Adipocyte (in vitro differentiated cells): ENCODE results near the gene STK32C.
"Not testable (repeated sequence)": the region's sequence is repeated elsewhere in the genome, so short reads cannot be mapped to it uniquely, and the experiment has no call there.

ENCODE experiments used
- DNase-seq: peaks from one replicate; pipeline ENCODE4 v3.0.0-alpha.2; 2015; ENCODE audit warnings: low read depth
- H3K27me3 ChIP-seq: replicated peaks from 2 replicates; pipeline ENCODE4 v1.7.0; 2013; ENCODE audit warnings: mild to moderate bottlenecking, low read length, moderate library complexity; ENCODE audit not compliant: control insufficient read depth, insufficient read depth
- H3K36me3 ChIP-seq: 2 replicates; pipeline ENCODE4 v1.7.0; 2013; ENCODE audit warnings: low read length, mild to moderate bottlenecking, moderate library complexity; ENCODE audit not compliant: control insufficient read depth, insufficient read depth, severe bottlenecking
- H3K4me1 ChIP-seq: 2 replicates; pipeline ENCODE4 v1.7.0; 2013; ENCODE audit warnings: mild to moderate bottlenecking, low read length, moderate library complexity; ENCODE audit not compliant: control insufficient read depth, insufficient read depth
- H3K4me3 ChIP-seq: 2 replicates; pipeline ENCODE4 v1.7.0; 2013; ENCODE audit warnings: mild to moderate bottlenecking, low read length, moderate library complexity
- H3K9ac ChIP-seq: 2 replicates; pipeline ENCODE4 v1.7.0; 2013; ENCODE audit warnings: mild to moderate bottlenecking, low read length, moderate library complexity
- H3K9me3 ChIP-seq: 2 replicates; pipeline ENCODE4 v1.7.0; 2013; ENCODE audit warnings: mild to moderate bottlenecking, low read length, moderate library complexity; ENCODE audit not compliant: control insufficient read depth

The STK32C gene

GRCh38 chr10:132328106-132328505 lies 20.4 kb upstream of the STK32C start:
- H3K36me3 ChIP-seq = peaks cover 3% of the 10 kb centered on the region
- peak overlapping the region; percentile 91 for H3K4me3 ChIP-seq

GRCh38 chr10:132326925-132327324 lies 19.2 kb upstream of the STK32C start:
- no peak for DNase-seq
- no peak overlapping the region for H3K4me3 ChIP-seq

More at GRCh38 chr10:132328106-132328505, 20.4 kb upstream of the STK32C start:
- peaks cover 70% of the 10 kb centered on the region for H3K4me1 ChIP-seq
- H3K9me3 ChIP-seq = no peaks in the 10 kb centered on the region
- no peaks in the 10 kb centered on the region for H3K27me3 ChIP-seq
- DNase-seq = no peak
- H3K9ac ChIP-seq = peak overlapping the region; percentile 93

GRCh38 chr10:132326344-132326889 lies 18.7 kb upstream of the STK32C start:
- Histone ChIP-seq H3K4me1 (peaks cover 77% of the 10 kb centered on the region), H3K27me3 (no peaks in the 10 kb centered on the region), H3K9ac (no peak overlapping the region), H3K36me3 (peaks cover 3% of the 10 kb centered on the region), H3K9me3 (no peaks in the 10 kb centered on the region), H3K4me3 (no peak overlapping the region)
- no peak for DNase-seq

More at GRCh38 chr10:132326925-132327324, 19.2 kb upstream of the STK32C start:
- no peaks in the 10 kb centered on the region for H3K27me3 ChIP-seq
- peaks cover 74% of the 10 kb centered on the region for H3K4me1 ChIP-seq
- peaks cover 3% of the 10 kb centered on the region for H3K36me3 ChIP-seq
- no peaks in the 10 kb centered on the region for H3K9me3 ChIP-seq
- H3K9ac ChIP-seq = no peak overlapping the region

GRCh38 chr10:132324186-132324585 lies 16.4 kb upstream of the STK32C start:
- Histone ChIP-seq H3K9ac (peak overlapping the region; percentile 69), H3K4me1 (peaks cover 81% of the 10 kb centered on the region), H3K36me3 (peaks cover 3% of the 10 kb centered on the region), H3K9me3 (no peaks in the 10 kb centered on the region), H3K27me3 (no peaks in the 10 kb centered on the region), H3K4me3 (no peak overlapping the region)
- no peak for DNase-seq

- DNase-seq = peak; percentile 66
Observed at GRCh38 chr10:132322586-132323048, 14.9 kb upstream of the STK32C start.

GRCh38 chr10:132321726-132322125 lies 14.0 kb upstream of the STK32C start:
- Histone ChIP-seq H3K4me1 (peaks cover 62% of the 10 kb centered on the region), H3K9me3 (no peaks in the 10 kb centered on the region), H3K27me3 (no peaks in the 10 kb centered on the region), H3K9ac (no peak overlapping the region), H3K4me3 (no peak overlapping the region), H3K36me3 (peaks cover 1% of the 10 kb centered on the region)
- DNase-seq = no peak

More at GRCh38 chr10:132322586-132323048, 14.9 kb upstream of the STK32C start:
- Histone ChIP-seq H3K27me3 (no peaks in the 10 kb centered on the region), H3K4me3 (peak overlapping the region; percentile 20), H3K9ac (peak overlapping the region; percentile 69), H3K9me3 (no peaks in the 10 kb centered on the region), H3K4me1 (peaks cover 67% of the 10 kb centered on the region), H3K36me3 (peaks cover 3% of the 10 kb centered on the region)

GRCh38 chr10:132320654-132321469 lies 13.1 kb upstream of the STK32C start:
- no peak for DNase-seq
- peak overlapping the region; percentile 20 for H3K4me3 ChIP-seq
- no peaks in the 10 kb centered on the region for H3K36me3 ChIP-seq
- no peaks in the 10 kb centered on the region for H3K27me3 ChIP-seq
- H3K9ac ChIP-seq = peak overlapping the region; percentile 74
- no peaks in the 10 kb centered on the region for H3K9me3 ChIP-seq
- H3K4me1 ChIP-seq = peaks cover 54% of the 10 kb centered on the region

GRCh38 chr10:132319853-132320653 lies 12.3 kb upstream of the STK32C start:
- H3K4me3 ChIP-seq = peak overlapping the region; percentile 20
- H3K4me1 ChIP-seq = peaks cover 52% of the 10 kb centered on the region
- no peaks in the 10 kb centered on the region for H3K27me3 ChIP-seq
- peak; percentile 89 for DNase-seq
- H3K9ac ChIP-seq = peak overlapping the region; percentile 74
- no peaks in the 10 kb centered on the region for H3K9me3 ChIP-seq
- H3K36me3 ChIP-seq = no peaks in the 10 kb centered on the region

- H3K9me3 ChIP-seq, H3K9ac ChIP-seq, H3K4me3 ChIP-seq, H3K36me3 ChIP-seq, DNase-seq, H3K27me3 ChIP-seq: not testable (repeated sequence)
- H3K4me1 ChIP-seq = peaks cover 29% of the 10 kb centered on the region
Observed at GRCh38 chr10:132317477-132317876, 9.7 kb upstream of the STK32C start.

GRCh38 chr10:132316133-132316532 lies 8.4 kb upstream of the STK32C start:
- no peak for DNase-seq
- peaks cover 6% of the 10 kb centered on the region for H3K9me3 ChIP-seq
- no peaks in the 10 kb centered on the region for H3K27me3 ChIP-seq
- no peak overlapping the region for H3K9ac ChIP-seq
- H3K36me3 ChIP-seq = no peaks in the 10 kb centered on the region
- H3K4me3 ChIP-seq = no peak overlapping the region
- peaks cover 20% of the 10 kb centered on the region for H3K4me1 ChIP-seq

GRCh38 chr10:132314881-132315280 lies 7.1 kb upstream of the STK32C start:
- not testable (repeated sequence) for H3K9ac ChIP-seq, H3K4me3 ChIP-seq, DNase-seq, H3K36me3 ChIP-seq, H3K4me1 ChIP-seq, H3K27me3 ChIP-seq, H3K9me3 ChIP-seq
